Caco-2 (cell line): ENCODE measurements around the gene P2RX6. TPM values are rescaled to one million over a fixed set of nuclear protein-coding genes. Genes with fewer than 3 reads are reported as not detected.

Experiments
- BruUV-seq: library from RNA; stranded (reverse); fragments of 400-500 nt; replicated peaks from 2 replicates; lab custom pipeline; 2021; lab: Mats Ljungman, UMichigan
- CTCF ChIA-PET: fragments of 300-600 bp; sonication (Branson Sonifier 250); formaldehyde crosslinking; loops from one replicate; lab custom pipeline; 2022; ENCODE audit warnings: antibody characterized with exemption; lab: Charles Lee
- POLR2A ChIA-PET: fragments of 300-600 bp; sonication (Branson Sonifier 250); formaldehyde crosslinking; loops from one replicate; lab custom pipeline; 2022; ENCODE audit warnings: antibody characterized with exemption; lab: Charles Lee
- DNase-seq, 2 experiments: peaks; one replicate each; pipeline versions ENCODE4 v3.0.0 to v3.0.0-alpha.2; 2020 to 2022
- H3K27me3 ChIP-seq: replicated peaks from 2 replicates; pipeline ENCODE4 v1.6.0; 2011; ENCODE audit warnings: low read length; ENCODE audit not compliant: control insufficient read depth, insufficient read depth
- H3K36me3 ChIP-seq: 2 replicates; pipeline ENCODE4 v1.5.1; 2011; ENCODE audit warnings: low read length; ENCODE audit not compliant: control insufficient read depth, insufficient read depth
- H3K4me1 ChIP-seq: fragments of 250-450 bp; sonication (Bioruptor Pico); 2 replicates; pipeline ENCODE4 v1.5.1; 2020; ENCODE audit warnings: mild to moderate bottlenecking
- H3K4me3 ChIP-seq: 2 replicates; pipeline ENCODE4 v1.5.1; 2011; ENCODE audit warnings: low read depth, mild to moderate bottlenecking, control low read depth, low read length
- H3K9me3 ChIP-seq: fragments of 250-450 bp; sonication (Bioruptor Pico); 2 replicates; pipeline ENCODE4 v1.5.1; 2020; ENCODE audit warnings: mild to moderate bottlenecking, moderate library complexity
- H3K27ac Mint-ChIP-seq: one replicate; pipeline ENCODE4 v1.8.0; 2022; ENCODE audit warnings: mixed read lengths; ENCODE audit not compliant: unreplicated experiment
- H3K27me3 Mint-ChIP-seq: one replicate; pipeline ENCODE4 v1.8.0; 2022; ENCODE audit warnings: mixed read lengths; ENCODE audit not compliant: insufficient read depth, unreplicated experiment
- H3K36me3 Mint-ChIP-seq: one replicate; pipeline ENCODE4 v1.8.0; 2022; ENCODE audit warnings: mild to moderate bottlenecking, mixed read lengths; ENCODE audit not compliant: insufficient read depth, unreplicated experiment
- H3K4me1 Mint-ChIP-seq: one replicate; pipeline ENCODE4 v1.8.0; 2022; ENCODE audit warnings: low read depth, mixed read lengths; ENCODE audit not compliant: unreplicated experiment
- H3K4me3 Mint-ChIP-seq: one replicate; pipeline ENCODE4 v1.8.0; 2022; ENCODE audit warnings: mild to moderate bottlenecking, moderate library complexity, mixed read lengths; ENCODE audit not compliant: unreplicated experiment
- H3K9me3 Mint-ChIP-seq: one replicate; pipeline ENCODE4 v1.8.0; 2022; ENCODE audit warnings: mixed read lengths; ENCODE audit not compliant: unreplicated experiment
- intact Hi-C: fragments of 100-400 bp; cut with micrococcal nuclease; formaldehyde crosslinking; loops from one replicate; pipeline ENCODE4 v1.10.0; 2022; ENCODE audit not compliant: unreplicated experiment
- total RNA-seq: library from RNA; stranded (reverse); gene quantifications from 2 replicates; pipeline ENCODE4 v1.2.3, GENCODE V29; 2022
- TF ChIP-seq, protein P1 (sequence below), 2 experiments: fragments of 200-600 bp in 1 of 2; IDR thresholded peaks; 1 replicate in 1 of 2; 2 replicates in 1 of 2; pipeline versions ENCODE4 v1.5.1 to v1.8.0; 2011 to 2022; ENCODE audit warnings: antibody characterized with exemption in 1 of 2, control low read depth in 1 of 2, inconsistent platforms in 1 of 2, low read depth in 1 of 2, low read length in 1 of 2, mild to moderate bottlenecking in 1 of 2, moderate library complexity in 1 of 2; ENCODE audit not compliant: insufficient read depth in 1 of 2, severe bottlenecking in 1 of 2, unreplicated experiment in 1 of 2

The P2RX6 gene
- total RNA-seq, 1 experiment from 2014 or later, result 0.11 TPM

DNA sequence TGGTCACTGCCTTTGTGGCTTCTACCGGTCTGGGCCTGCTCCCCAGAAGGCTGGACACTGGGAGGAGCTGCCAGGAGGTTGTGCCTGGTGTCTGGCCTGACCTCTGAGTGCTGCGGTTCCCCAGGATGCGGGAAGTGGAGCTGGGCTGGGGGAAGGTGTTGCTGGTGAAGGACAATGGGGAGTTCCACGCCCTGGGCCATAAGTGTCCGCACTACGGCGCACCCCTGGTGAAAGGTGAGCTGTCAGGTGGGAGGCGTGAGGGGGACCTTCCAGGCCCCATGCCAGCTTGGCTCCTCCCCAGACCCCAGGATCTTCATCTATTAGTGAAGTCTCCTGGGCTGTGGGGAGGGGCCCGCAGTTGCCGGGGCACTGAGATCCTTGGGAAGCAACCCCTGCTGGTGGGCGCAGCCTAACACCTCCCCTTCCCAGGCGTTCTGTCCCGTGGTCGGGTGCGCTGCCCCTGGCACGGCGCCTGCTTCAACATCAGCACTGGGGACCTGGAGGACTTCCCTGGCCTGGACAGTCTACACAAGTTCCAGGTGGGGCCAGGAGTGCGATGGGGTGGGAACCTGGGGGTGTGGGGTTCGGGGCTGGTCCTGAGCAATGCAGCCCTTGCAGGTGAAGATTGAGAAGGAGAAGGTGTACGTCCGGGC, 41.2 kb upstream of the P2RX6 start:
- H3K9me3 ChIP-seq, result 0 out of 2 replicates have a peak, but pooled peaks cover 3% of the 10 kb centered on the region
- no TSS peak for BruUV-seq
- H3K4me1 ChIP-seq, result no peaks in the 10 kb centered on the region
- H3K4me3 ChIP-seq, result no peak overlapping the region
- no peak for DNase-seq
- H3K36me3 ChIP-seq, result no peaks in the 10 kb centered on the region
- ChIA-PET POLR2A (no interaction called here), CTCF (no interaction called here)
- Mint-ChIP-seq H3K9me3 (peaks cover 3% of the 10 kb centered on the region), H3K4me1 (no peaks in the 10 kb centered on the region), H3K27me3 (no peaks in the 10 kb centered on the region), H3K27ac (no peak overlapping the region), H3K36me3 (no peaks in the 10 kb centered on the region), H3K4me3 (no peak overlapping the region)
- TF ChIP-seq, protein P1, sequence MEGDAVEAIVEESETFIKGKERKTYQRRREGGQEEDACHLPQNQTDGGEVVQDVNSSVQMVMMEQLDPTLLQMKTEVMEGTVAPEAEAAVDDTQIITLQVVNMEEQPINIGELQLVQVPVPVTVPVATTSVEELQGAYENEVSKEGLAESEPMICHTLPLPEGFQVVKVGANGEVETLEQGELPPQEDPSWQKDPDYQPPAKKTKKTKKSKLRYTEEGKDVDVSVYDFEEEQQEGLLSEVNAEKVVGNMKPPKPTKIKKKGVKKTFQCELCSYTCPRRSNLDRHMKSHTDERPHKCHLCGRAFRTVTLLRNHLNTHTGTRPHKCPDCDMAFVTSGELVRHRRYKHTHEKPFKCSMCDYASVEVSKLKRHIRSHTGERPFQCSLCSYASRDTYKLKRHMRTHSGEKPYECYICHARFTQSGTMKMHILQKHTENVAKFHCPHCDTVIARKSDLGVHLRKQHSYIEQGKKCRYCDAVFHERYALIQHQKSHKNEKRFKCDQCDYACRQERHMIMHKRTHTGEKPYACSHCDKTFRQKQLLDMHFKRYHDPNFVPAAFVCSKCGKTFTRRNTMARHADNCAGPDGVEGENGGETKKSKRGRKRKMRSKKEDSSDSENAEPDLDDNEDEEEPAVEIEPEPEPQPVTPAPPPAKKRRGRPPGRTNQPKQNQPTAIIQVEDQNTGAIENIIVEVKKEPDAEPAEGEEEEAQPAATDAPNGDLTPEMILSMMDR (IDR thresholded peaks at IDR 0.05; ENCODE audit: insufficient read depth in 1 of 2, low read depth in 1 of 2, low read length in 1 of 2, severe bottlenecking in 1 of 2, unreplicated experiment in 1 of 2), result no peak
- intact Hi-C loops, result no loop called here
- no peaks in the 10 kb centered on the region; the same call in 1 of the 2 replicates for H3K27me3 ChIP-seq

DNA sequence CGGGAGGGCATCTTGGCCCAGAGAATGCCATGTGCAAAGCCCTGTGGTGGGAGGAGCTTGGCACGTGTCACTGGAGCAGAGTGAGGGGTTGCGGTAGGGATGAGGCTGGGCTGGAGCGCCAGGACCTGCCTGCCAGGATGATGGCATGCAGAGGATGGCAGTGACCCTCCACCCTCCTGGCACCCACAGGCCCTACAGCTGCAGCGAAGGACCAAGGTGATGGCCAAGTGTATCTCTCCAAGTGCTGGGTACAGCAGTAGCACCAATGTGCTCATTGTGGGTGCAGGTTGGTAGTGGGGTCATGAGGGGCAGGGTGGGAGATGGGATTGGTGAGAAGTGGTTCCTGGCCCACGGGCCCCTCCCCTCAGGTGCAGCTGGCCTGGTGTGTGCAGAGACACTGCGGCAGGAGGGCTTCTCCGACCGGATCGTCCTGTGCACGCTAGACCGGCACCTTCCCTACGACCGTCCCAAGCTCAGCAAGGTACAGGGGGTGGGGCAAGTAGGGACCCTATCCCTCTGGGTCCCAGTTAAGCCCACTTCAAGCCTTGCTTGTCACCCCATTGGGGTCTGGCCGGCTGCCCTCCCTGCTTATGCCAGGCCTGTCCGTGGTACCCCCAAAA, 40.5 kb upstream of the P2RX6 start:
- BruUV-seq, result no TSS peak
- CTCF ChIA-PET, result no interaction called here
- intact Hi-C loops, result no loop called here

More for the DNA sequence above, 40.5 kb upstream of the P2RX6 start:
- Mint-ChIP-seq H3K9me3 (peaks cover 8% of the 10 kb centered on the region), H3K27ac (no peak overlapping the region), H3K4me1 (no peaks in the 10 kb centered on the region), H3K4me3 (no peak overlapping the region), H3K36me3 (no peaks in the 10 kb centered on the region), H3K27me3 (no peaks in the 10 kb centered on the region)
- H3K4me1 ChIP-seq, result no peaks in the 10 kb centered on the region
- TF ChIP-seq, protein P1 (IDR thresholded peaks at IDR 0.05; ENCODE audit: insufficient read depth in 1 of 2, low read depth in 1 of 2, low read length in 1 of 2, severe bottlenecking in 1 of 2, unreplicated experiment in 1 of 2), result no peak
- no peaks in the 10 kb centered on the region; the same call in 1 of the 2 replicates for H3K27me3 ChIP-seq
- no peak for DNase-seq
- H3K36me3 ChIP-seq, result no peaks in the 10 kb centered on the region
- 0 out of 2 replicates have a peak, but pooled peaks cover 3% of the 10 kb centered on the region for H3K9me3 ChIP-seq
- POLR2A ChIA-PET, result interaction anchor here (0.5 kb wide), 1 partner anchor 479 kb away, joined by 5 read pairs; no protein-coding TSS in a partner anchor
- H3K4me3 ChIP-seq, result no peak overlapping the region
